GM06990 (cell line): ENCODE results near the gene NIPAL3.
"Not testable (repeated sequence)": the region's sequence is repeated elsewhere in the genome, so short reads cannot be mapped to it uniquely, and the experiment has no call there.

Source experiments
- DNase-seq: peaks from one replicate; pipeline ENCODE4 v3.0.0-alpha.2; 2011; ENCODE audit not compliant: insufficient read length; ENCODE audit errors: extremely low read depth
- H3K27me3 ChIP-seq: replicated peaks from 2 replicates; pipeline ENCODE4 v1.6.0; 2011; ENCODE audit warnings: low read length; ENCODE audit not compliant: control insufficient read depth, insufficient read depth
- H3K36me3 ChIP-seq: 2 replicates; pipeline ENCODE4 v1.5.1; 2011; ENCODE audit warnings: low read length; ENCODE audit not compliant: control insufficient read depth, insufficient read depth
- H3K4me3 ChIP-seq: replicated peaks from 2 replicates; pipeline ENCODE4 v1.5.1; 2011; ENCODE audit warnings: low read depth, mild to moderate bottlenecking, control low read depth, low read length
- TF ChIP-seq, protein P1 (sequence below): IDR thresholded peaks from 2 replicates; pipeline ENCODE4 v1.5.1; 2011; ENCODE audit warnings: low read length, control low read depth, mild to moderate bottlenecking, inconsistent platforms; ENCODE audit not compliant: insufficient read depth, poor library complexity, severe bottlenecking

NIPAL3 gene

DNA sequence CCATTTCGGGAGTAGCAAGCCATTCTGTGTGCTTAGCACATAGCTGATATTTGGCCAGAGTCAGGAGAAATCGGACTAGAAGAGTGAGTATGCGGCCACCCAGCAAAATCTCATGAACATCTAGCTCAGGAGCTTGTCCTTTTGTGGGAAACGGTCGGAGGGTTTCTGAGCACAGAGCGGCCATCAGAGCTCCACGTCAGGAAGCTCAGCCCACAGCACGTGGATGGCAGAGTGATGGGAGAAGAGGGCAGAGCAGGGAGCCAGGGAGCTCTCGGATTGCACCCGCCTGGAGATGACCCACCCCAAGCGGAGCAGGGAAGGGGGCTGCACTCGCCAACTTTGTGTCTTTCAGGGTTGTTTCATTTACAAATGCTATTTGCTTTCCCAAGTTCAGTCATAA is 100.9 kb downstream of the NIPAL3 start:
- TF ChIP-seq, protein P1, sequence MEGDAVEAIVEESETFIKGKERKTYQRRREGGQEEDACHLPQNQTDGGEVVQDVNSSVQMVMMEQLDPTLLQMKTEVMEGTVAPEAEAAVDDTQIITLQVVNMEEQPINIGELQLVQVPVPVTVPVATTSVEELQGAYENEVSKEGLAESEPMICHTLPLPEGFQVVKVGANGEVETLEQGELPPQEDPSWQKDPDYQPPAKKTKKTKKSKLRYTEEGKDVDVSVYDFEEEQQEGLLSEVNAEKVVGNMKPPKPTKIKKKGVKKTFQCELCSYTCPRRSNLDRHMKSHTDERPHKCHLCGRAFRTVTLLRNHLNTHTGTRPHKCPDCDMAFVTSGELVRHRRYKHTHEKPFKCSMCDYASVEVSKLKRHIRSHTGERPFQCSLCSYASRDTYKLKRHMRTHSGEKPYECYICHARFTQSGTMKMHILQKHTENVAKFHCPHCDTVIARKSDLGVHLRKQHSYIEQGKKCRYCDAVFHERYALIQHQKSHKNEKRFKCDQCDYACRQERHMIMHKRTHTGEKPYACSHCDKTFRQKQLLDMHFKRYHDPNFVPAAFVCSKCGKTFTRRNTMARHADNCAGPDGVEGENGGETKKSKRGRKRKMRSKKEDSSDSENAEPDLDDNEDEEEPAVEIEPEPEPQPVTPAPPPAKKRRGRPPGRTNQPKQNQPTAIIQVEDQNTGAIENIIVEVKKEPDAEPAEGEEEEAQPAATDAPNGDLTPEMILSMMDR = no peak
- H3K4me3 ChIP-seq = no peak overlapping the region
- DNase-seq = no peak
- H3K36me3 ChIP-seq = no peaks in the 10 kb centered on the region
- no peaks in the 10 kb centered on the region for H3K27me3 ChIP-seq

DNA sequence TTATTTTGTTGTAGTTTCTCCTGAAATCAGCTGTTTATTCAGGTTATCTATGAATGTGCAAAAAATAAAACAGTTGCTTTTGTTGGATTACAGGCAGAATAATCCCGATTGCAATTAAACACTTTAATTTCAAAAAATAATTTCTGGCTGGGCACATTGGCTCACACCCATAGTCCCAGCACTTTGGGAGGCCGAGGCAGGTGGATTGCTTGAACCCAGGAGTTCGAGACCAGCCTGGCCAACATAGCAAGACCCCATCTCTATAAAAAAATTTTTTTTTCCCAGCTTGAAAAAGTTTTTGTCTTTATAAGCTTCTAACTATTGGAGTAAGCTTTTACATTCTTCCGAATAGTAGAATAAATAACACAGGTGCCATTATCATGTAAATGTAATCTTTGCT is 102.3 kb downstream of the NIPAL3 start:
- Histone ChIP-seq H3K4me3 (no peak overlapping the region), H3K36me3 (no peaks in the 10 kb centered on the region), H3K27me3 (no peaks in the 10 kb centered on the region)
- no peak for DNase-seq
- TF ChIP-seq, protein P1 = no peak

DNA sequence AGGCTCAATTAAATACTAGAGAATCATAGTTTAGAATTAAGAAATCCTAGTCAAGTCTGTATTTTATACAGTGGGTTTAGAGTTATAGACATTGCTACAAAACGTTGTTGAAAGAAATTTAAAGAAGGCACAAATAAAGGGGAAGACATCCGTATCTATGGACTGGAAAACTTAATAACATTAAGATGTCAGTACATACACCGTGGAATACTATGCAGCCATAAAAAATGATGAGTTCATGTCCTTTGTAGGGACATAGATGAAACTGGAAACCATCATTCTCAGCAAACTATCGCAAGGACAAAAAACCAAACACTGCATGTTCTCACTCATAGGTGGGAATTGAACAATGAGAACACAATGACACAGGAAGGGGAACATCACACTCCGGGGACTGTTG is 104.7 kb downstream of the NIPAL3 start:
- not testable (repeated sequence) for H3K27me3 ChIP-seq, H3K4me3 ChIP-seq, H3K36me3 ChIP-seq, DNase-seq
